GM19043 (cell line): Measurements from ENCODE around the gene PGD.
"Not testable (repeated sequence)": the region's sequence is repeated elsewhere in the genome, so short reads cannot be mapped to it uniquely, and the experiment has no call there.

ENCODE experiments used
- ATAC-seq: cut with Tn5 transposase; IDR thresholded peaks from one replicate; pipeline ENCODE4 v1.9.1; 2021; ENCODE audit warnings: low read depth; ENCODE audit not compliant: unreplicated experiment

PGD gene

GRCh38 chr1:10433790-10434189, 34.9 kb downstream of the PGD start:
- ATAC-seq = no peak

- no peak for ATAC-seq
These were observed 35.7 kb downstream of the PGD start for GRCh38 chr1:10434590-10434989.

GRCh38 chr1:10437052-10437451, 38.2 kb downstream of the PGD start:
- ATAC-seq = no peak

- ATAC-seq = no peak
These were observed 39.9 kb downstream of the PGD start for GRCh38 chr1:10438677-10439163.

- no peak for ATAC-seq
These were observed 41.4 kb downstream of the PGD start for GRCh38 chr1:10440305-10440704.

- no peak for ATAC-seq
These were observed 41.9 kb downstream of the PGD start for GRCh38 chr1:10440794-10441193.

GRCh38 chr1:10444248-10444647, 45.4 kb downstream of the PGD start:
- no peak for ATAC-seq

- no peak for ATAC-seq
These were observed 46.0 kb downstream of the PGD start for GRCh38 chr1:10444795-10445397.

- no peak for ATAC-seq
These were observed 48.0 kb downstream of the PGD start for GRCh38 chr1:10446790-10447422.

- ATAC-seq = no peak
These were observed 50.9 kb downstream of the PGD start, which contains the start of gene CORT for GRCh38 chr1:10449751-10450150. CORT (plus strand) TSS chr1:10450031; CDS start chr1:10450224, 193 bp downstream.

- ATAC-seq = no peak
These were observed 51.4 kb downstream of the PGD start for GRCh38 chr1:10450156-10450814.

- no peak for ATAC-seq
These were observed 52.0 kb downstream of the PGD start for GRCh38 chr1:10450836-10451235.

GRCh38 chr1:10451287-10451686, 52.4 kb downstream of the PGD start:
- ATAC-seq = no peak

GRCh38 chr1:10456048-10456447, 57.2 kb downstream of the PGD start:
- ATAC-seq = no peak

- no peak for ATAC-seq
These were observed 57.8 kb downstream of the PGD start for GRCh38 chr1:10456661-10457060.

GRCh38 chr1:10457462-10457861, 58.6 kb downstream of the PGD start:
- ATAC-seq = not testable (repeated sequence)

GRCh38 chr1:10457875-10458274, 59.0 kb downstream of the PGD start:
- no peak for ATAC-seq

- no peak for ATAC-seq
These were observed 60.3 kb downstream of the PGD start for GRCh38 chr1:10459184-10459583.

GRCh38 chr1:10467078-10467477, 68.2 kb downstream of the PGD start:
- no peak for ATAC-seq

GRCh38 chr1:10470043-10470442, 71.2 kb downstream of the PGD start:
- no peak for ATAC-seq
